GM20431 (cell line): Measurements from ENCODE around the gene SLC24A3.

Experiments used
- in situ Hi-C: fragments of 300-500 bp; cut with MseI, MboI; formaldehyde crosslinking; loops from one replicate; pipeline ENCODE4 v1.15.0; 2020; ENCODE audit warnings: low sequenced_read_pairs; ENCODE audit not compliant: unreplicated experiment

Gene SLC24A3

GRCh38 chr20:19478320-19478895, 266.0 kb downstream of the SLC24A3 start:
- in situ Hi-C loops = no loop called here

GRCh38 chr20:19482726-19483125, 270.3 kb downstream of the SLC24A3 start:
- in situ Hi-C loops = no loop called here

- in situ Hi-C loops = no loop called here
Measured at GRCh38 chr20:19483309-19483708, 270.9 kb downstream of the SLC24A3 start.

GRCh38 chr20:19486446-19486845, 274.0 kb downstream of the SLC24A3 start:
- in situ Hi-C loops = no loop called here

- in situ Hi-C loops = no loop called here
Measured at GRCh38 chr20:19487420-19487819, 275.0 kb downstream of the SLC24A3 start.

- in situ Hi-C loops = no loop called here
Measured at GRCh38 chr20:19491241-19491640, 278.8 kb downstream of the SLC24A3 start.

- in situ Hi-C loops = no loop called here
Measured at GRCh38 chr20:19492116-19492515, 279.7 kb downstream of the SLC24A3 start.

GRCh38 chr20:19492687-19493336, 280.4 kb downstream of the SLC24A3 start:
- in situ Hi-C loops = no loop called here

- in situ Hi-C loops = no loop called here
Measured at GRCh38 chr20:19493794-19494495, 281.5 kb downstream of the SLC24A3 start.

GRCh38 chr20:19495905-19496703, 283.7 kb downstream of the SLC24A3 start:
- in situ Hi-C loops = no loop called here

- in situ Hi-C loops = no loop called here
Measured at GRCh38 chr20:19497064-19497463, 284.6 kb downstream of the SLC24A3 start.

- in situ Hi-C loops = no loop called here
Measured at GRCh38 chr20:19498756-19499155, 286.3 kb downstream of the SLC24A3 start.

- in situ Hi-C loops = no loop called here
Measured at GRCh38 chr20:19501476-19502115, 289.2 kb downstream of the SLC24A3 start.

GRCh38 chr20:19502169-19502568, 289.7 kb downstream of the SLC24A3 start:
- in situ Hi-C loops = no loop called here

GRCh38 chr20:19504251-19504650, 291.8 kb downstream of the SLC24A3 start:
- in situ Hi-C loops = no loop called here

- in situ Hi-C loops = no loop called here
Measured at GRCh38 chr20:19506021-19506420, 293.6 kb downstream of the SLC24A3 start.

GRCh38 chr20:19508449-19508848, 296.0 kb downstream of the SLC24A3 start:
- in situ Hi-C loops = no loop called here

GRCh38 chr20:19510611-19511010, 298.2 kb downstream of the SLC24A3 start:
- in situ Hi-C loops = no loop called here

GRCh38 chr20:19511931-19512330, 299.5 kb downstream of the SLC24A3 start:
- in situ Hi-C loops = no loop called here
